ENCODE measurements around the gene PSMA6.

DNA sequence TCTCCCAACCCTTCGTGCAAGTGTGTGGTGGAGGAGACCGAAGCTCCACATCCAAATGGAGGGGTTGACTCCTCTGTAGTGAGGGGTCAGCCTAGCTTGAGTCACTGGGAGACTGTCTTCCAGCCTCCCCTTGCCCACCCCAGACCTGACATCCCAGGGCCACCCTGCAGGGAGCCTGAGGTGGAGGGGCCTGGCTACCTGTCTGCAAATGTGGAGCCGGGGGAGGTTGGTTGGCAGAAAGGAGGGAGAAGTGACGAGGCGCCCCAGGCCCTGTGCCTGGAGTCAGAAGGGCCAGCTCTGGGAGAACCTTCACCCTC is 74.8 kb downstream of the PSMA6 start:
- TF ChIP-seq REST (IDR thresholded peaks at IDR 0.05; ENCODE audit: low read depth, low read length) (no peak), EZH2 (IDR thresholded peaks at IDR 0.05; ENCODE audit: borderline replicate concordance, control insufficient read depth, low read depth, low read length) (no peak), SIX5 (IDR thresholded peaks at IDR 0.05; ENCODE audit: low read depth, low read length, severe bottlenecking) (no peak), CREB1 (IDR thresholded peaks at IDR 0.05; ENCODE audit: low read depth) (no peak), POLR2AphosphoS5 (IDR thresholded peaks at IDR 0.05; ENCODE audit: low read length) (no peak), RAD21 (IDR thresholded peaks at IDR 0.05; ENCODE audit: insufficient read depth, low read depth, low read length) (no peak), MEF2A (IDR thresholded peaks at IDR 0.05; ENCODE audit: insufficient read depth, low read depth, low read length) (no peak), SMC3 (IDR thresholded peaks at IDR 0.05; ENCODE audit: borderline replicate concordance, low read length) (no peak), MXI1 (IDR thresholded peaks at IDR 0.05; ENCODE audit: low read depth, low read length) (no peak), KDM1A (IDR thresholded peaks at IDR 0.05; ENCODE audit: borderline replicate concordance) (no peak), TCF12 (IDR thresholded peaks at IDR 0.05; ENCODE audit: low read depth, low read length) (no peak)
- TF ChIP-seq, protein P1, sequence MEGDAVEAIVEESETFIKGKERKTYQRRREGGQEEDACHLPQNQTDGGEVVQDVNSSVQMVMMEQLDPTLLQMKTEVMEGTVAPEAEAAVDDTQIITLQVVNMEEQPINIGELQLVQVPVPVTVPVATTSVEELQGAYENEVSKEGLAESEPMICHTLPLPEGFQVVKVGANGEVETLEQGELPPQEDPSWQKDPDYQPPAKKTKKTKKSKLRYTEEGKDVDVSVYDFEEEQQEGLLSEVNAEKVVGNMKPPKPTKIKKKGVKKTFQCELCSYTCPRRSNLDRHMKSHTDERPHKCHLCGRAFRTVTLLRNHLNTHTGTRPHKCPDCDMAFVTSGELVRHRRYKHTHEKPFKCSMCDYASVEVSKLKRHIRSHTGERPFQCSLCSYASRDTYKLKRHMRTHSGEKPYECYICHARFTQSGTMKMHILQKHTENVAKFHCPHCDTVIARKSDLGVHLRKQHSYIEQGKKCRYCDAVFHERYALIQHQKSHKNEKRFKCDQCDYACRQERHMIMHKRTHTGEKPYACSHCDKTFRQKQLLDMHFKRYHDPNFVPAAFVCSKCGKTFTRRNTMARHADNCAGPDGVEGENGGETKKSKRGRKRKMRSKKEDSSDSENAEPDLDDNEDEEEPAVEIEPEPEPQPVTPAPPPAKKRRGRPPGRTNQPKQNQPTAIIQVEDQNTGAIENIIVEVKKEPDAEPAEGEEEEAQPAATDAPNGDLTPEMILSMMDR (IDR thresholded peaks at IDR 0.05 in 2 of 3, conservative IDR thresholded peaks at IDR 0.05 in 1 of 3; ENCODE audit: control insufficient read depth in 2 of 3, extremely low read depth in 1 of 3, insufficient read depth in 1 of 3, low read depth in 3 of 3, low read length in 3 of 3) = no peak

Data from GM12878 (cell line).